WTC11 (cell line): ENCODE results near the gene CEP68. TPM values are rescaled to one million over a fixed set of nuclear protein-coding genes. Genes with fewer than 3 reads are reported as not detected.

ENCODE experiments used
- FOXP1 ChIP-seq: sonication (generic); formaldehyde crosslinking; IDR thresholded peaks from 2 replicates; pipeline ENCODE4 v1.8.0; 2022; ENCODE audit warnings: missing genetic modification reagents, mild to moderate bottlenecking, moderate library complexity, borderline replicate concordance
- IRF2 ChIP-seq: sonication (generic); formaldehyde crosslinking; IDR thresholded peaks from 2 replicates; pipeline ENCODE4 v1.8.0; 2022; ENCODE audit warnings: low read depth, missing genetic modification reagents, borderline replicate concordance
- JUN ChIP-seq: sonication (generic); formaldehyde crosslinking; IDR thresholded peaks from 2 replicates; pipeline ENCODE4 v1.8.0; 2023; ENCODE audit warnings: mild to moderate bottlenecking, missing genetic modification reagents
- SMAD3 ChIP-seq: sonication (generic); formaldehyde crosslinking; IDR thresholded peaks from 2 replicates; pipeline ENCODE4 v1.8.0; 2022; ENCODE audit warnings: missing genetic modification reagents, mild to moderate bottlenecking, borderline replicate concordance
- SOX15 ChIP-seq: fragments of 250-450 bp; sonication (Bioruptor Pico); IDR thresholded peaks from 2 replicates; pipeline ENCODE4 v1.9.0; 2021; ENCODE audit warnings: mild to moderate bottlenecking
- TCF7 ChIP-seq: sonication (generic); formaldehyde crosslinking; IDR thresholded peaks from 2 replicates; pipeline ENCODE4 v1.8.0; 2022; ENCODE audit warnings: mild to moderate bottlenecking, low read depth, missing genetic modification reagents, moderate library complexity
- TEAD4 ChIP-seq: sonication (generic); formaldehyde crosslinking; IDR thresholded peaks from 2 replicates; pipeline ENCODE4 v1.8.0; 2022; ENCODE audit warnings: mild to moderate bottlenecking, missing genetic modification reagents
- ZBTB21 ChIP-seq: sonication (generic); formaldehyde crosslinking; IDR thresholded peaks from 2 replicates; pipeline ENCODE4 v1.8.1; 2023; ENCODE audit warnings: mild to moderate bottlenecking, missing genetic modification reagents, borderline replicate concordance
- ZNF219 ChIP-seq: sonication (generic); formaldehyde crosslinking; IDR thresholded peaks from 2 replicates; pipeline ENCODE4 v1.8.0; 2023; ENCODE audit warnings: missing genetic modification reagents, mild to moderate bottlenecking, borderline replicate concordance
- ZNF263 ChIP-seq: sonication (generic); formaldehyde crosslinking; IDR thresholded peaks from 2 replicates; pipeline ENCODE4 v1.8.1; 2022; ENCODE audit warnings: low read depth, mild to moderate bottlenecking, moderate library complexity, missing genetic modification reagents
- ZNF396 ChIP-seq: fragments of 250-450 bp; sonication (Bioruptor Pico); IDR thresholded peaks from 2 replicates; pipeline ENCODE4 v1.8.0; 2021; ENCODE audit warnings: mild to moderate bottlenecking, moderate library complexity, borderline replicate concordance
- total RNA-seq: library from RNA; stranded (reverse); gene quantifications from 3 replicates; pipeline ENCODE4 v1.2.3, GENCODE V29; 2021
- TF ChIP-seq, protein P1 (sequence below): sonication (generic); formaldehyde crosslinking; IDR thresholded peaks from 2 replicates; pipeline ENCODE4 v1.8.0; 2022; ENCODE audit warnings: mild to moderate bottlenecking, missing genetic modification reagents
- TF ChIP-seq, protein P2 (sequence below): fragments of 250-450 bp; sonication (Bioruptor Pico); IDR thresholded peaks from 2 replicates; pipeline ENCODE4 v1.9.0; 2021; ENCODE audit warnings: mild to moderate bottlenecking, borderline replicate concordance
- TF ChIP-seq, protein P3 (sequence below): fragments of 250-450 bp; sonication (Bioruptor Pico); IDR thresholded peaks from 2 replicates; pipeline ENCODE4 v1.8.0; 2021; ENCODE audit warnings: mild to moderate bottlenecking
- TF ChIP-seq, protein P4 (sequence below): sonication (generic); formaldehyde crosslinking; IDR thresholded peaks from 2 replicates; pipeline ENCODE4 v1.8.0; 2023; ENCODE audit warnings: mild to moderate bottlenecking, missing genetic modification reagents
- TF ChIP-seq, protein P5 (sequence below): sonication (generic); formaldehyde crosslinking; IDR thresholded peaks from 2 replicates; pipeline ENCODE4 v1.8.1; 2022; ENCODE audit warnings: mild to moderate bottlenecking, missing genetic modification reagents, moderate library complexity, borderline replicate concordance
- TF ChIP-seq, protein P6 (sequence below): sonication (generic); formaldehyde crosslinking; IDR thresholded peaks from 2 replicates; pipeline ENCODE4 v1.8.1; 2022; ENCODE audit warnings: low read depth, missing genetic modification reagents, borderline replicate concordance
- TF ChIP-seq, protein P7 (sequence below): fragments of 250-450 bp; sonication (Bioruptor Pico); IDR thresholded peaks from 2 replicates; pipeline ENCODE4 v1.9.0; 2021; ENCODE audit warnings: mild to moderate bottlenecking
- TF ChIP-seq, protein P8 (sequence below): sonication (generic); formaldehyde crosslinking; IDR thresholded peaks from 2 replicates; pipeline ENCODE4 v1.8.0; 2022; ENCODE audit warnings: mild to moderate bottlenecking, missing genetic modification reagents
- TF ChIP-seq, protein P9 (sequence below): sonication (generic); formaldehyde crosslinking; conservative IDR thresholded peaks from 2 replicates; pipeline ENCODE4 v1.8.1; 2022; ENCODE audit warnings: mild to moderate bottlenecking, missing genetic modification reagents
- TF ChIP-seq, protein P10 (sequence below): sonication (generic); formaldehyde crosslinking; IDR thresholded peaks from 2 replicates; pipeline ENCODE4 v1.8.0; 2022; ENCODE audit warnings: mild to moderate bottlenecking, missing genetic modification reagents

The CEP68 gene
- total RNA-seq, 1 experiment from 2014 or later: 16.7 TPM

DNA sequence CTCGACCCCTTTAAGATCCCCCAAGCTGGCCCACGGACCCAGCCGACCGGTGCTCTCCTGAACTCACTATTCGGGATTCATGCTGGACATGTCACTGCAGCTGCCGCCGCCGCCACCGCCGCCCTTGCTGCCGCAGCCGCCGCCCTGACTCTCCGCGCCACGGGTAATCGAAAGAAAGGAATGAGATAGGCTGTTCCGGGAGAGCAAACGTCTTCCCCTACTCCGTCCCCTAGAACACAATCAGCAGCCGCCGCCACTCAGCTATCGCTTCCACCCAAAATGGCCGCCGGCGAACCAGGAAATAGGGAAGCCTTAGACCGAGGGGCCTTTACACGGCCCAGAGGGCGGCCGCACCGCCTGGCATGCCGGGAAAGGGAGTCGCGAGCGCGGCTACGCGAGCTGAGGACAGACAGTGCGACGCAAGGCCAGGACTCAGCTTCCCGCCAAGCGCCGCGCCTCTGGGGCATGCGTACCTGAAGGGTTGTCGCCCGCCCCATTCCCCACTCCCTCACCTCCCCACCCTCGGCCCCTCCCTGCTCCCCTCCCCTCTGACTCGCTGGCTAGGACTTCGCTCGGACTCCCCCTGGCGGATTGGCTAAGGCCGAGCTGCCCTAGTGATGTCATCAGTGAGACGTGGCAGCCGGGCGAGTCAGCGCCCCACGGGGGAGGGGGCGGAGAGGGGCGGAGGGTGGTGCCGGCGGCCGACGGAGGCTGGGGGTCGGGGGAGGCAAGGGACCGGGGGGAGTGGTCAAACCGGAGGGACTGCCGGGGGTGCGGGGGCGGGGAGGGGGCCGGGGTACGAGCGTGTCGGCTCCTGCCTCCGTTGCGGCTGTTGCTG is 73.8 kb downstream of the CEP68 start, which contains the start of gene RAB1A (continued):
- TF ChIP-seq, protein P1, sequence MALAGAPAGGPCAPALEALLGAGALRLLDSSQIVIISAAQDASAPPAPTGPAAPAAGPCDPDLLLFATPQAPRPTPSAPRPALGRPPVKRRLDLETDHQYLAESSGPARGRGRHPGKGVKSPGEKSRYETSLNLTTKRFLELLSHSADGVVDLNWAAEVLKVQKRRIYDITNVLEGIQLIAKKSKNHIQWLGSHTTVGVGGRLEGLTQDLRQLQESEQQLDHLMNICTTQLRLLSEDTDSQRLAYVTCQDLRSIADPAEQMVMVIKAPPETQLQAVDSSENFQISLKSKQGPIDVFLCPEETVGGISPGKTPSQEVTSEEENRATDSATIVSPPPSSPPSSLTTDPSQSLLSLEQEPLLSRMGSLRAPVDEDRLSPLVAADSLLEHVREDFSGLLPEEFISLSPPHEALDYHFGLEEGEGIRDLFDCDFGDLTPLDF (CRISPR knock-in tag): no peak
- TF ChIP-seq IRF2 (CRISPR knock-in tag): no peak
- TF ChIP-seq, protein P2, sequence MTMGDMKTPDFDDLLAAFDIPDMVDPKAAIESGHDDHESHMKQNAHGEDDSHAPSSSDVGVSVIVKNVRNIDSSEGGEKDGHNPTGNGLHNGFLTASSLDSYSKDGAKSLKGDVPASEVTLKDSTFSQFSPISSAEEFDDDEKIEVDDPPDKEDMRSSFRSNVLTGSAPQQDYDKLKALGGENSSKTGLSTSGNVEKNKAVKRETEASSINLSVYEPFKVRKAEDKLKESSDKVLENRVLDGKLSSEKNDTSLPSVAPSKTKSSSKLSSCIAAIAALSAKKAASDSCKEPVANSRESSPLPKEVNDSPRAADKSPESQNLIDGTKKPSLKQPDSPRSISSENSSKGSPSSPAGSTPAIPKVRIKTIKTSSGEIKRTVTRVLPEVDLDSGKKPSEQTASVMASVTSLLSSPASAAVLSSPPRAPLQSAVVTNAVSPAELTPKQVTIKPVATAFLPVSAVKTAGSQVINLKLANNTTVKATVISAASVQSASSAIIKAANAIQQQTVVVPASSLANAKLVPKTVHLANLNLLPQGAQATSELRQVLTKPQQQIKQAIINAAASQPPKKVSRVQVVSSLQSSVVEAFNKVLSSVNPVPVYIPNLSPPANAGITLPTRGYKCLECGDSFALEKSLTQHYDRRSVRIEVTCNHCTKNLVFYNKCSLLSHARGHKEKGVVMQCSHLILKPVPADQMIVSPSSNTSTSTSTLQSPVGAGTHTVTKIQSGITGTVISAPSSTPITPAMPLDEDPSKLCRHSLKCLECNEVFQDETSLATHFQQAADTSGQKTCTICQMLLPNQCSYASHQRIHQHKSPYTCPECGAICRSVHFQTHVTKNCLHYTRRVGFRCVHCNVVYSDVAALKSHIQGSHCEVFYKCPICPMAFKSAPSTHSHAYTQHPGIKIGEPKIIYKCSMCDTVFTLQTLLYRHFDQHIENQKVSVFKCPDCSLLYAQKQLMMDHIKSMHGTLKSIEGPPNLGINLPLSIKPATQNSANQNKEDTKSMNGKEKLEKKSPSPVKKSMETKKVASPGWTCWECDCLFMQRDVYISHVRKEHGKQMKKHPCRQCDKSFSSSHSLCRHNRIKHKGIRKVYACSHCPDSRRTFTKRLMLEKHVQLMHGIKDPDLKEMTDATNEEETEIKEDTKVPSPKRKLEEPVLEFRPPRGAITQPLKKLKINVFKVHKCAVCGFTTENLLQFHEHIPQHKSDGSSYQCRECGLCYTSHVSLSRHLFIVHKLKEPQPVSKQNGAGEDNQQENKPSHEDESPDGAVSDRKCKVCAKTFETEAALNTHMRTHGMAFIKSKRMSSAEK (CRISPR knock-in tag): no peak
- TF ChIP-seq, protein P3, sequence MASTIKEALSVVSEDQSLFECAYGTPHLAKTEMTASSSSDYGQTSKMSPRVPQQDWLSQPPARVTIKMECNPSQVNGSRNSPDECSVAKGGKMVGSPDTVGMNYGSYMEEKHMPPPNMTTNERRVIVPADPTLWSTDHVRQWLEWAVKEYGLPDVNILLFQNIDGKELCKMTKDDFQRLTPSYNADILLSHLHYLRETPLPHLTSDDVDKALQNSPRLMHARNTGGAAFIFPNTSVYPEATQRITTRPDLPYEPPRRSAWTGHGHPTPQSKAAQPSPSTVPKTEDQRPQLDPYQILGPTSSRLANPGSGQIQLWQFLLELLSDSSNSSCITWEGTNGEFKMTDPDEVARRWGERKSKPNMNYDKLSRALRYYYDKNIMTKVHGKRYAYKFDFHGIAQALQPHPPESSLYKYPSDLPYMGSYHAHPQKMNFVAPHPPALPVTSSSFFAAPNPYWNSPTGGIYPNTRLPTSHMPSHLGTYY (CRISPR knock-in tag): no peak
- TF ChIP-seq, protein P4, sequence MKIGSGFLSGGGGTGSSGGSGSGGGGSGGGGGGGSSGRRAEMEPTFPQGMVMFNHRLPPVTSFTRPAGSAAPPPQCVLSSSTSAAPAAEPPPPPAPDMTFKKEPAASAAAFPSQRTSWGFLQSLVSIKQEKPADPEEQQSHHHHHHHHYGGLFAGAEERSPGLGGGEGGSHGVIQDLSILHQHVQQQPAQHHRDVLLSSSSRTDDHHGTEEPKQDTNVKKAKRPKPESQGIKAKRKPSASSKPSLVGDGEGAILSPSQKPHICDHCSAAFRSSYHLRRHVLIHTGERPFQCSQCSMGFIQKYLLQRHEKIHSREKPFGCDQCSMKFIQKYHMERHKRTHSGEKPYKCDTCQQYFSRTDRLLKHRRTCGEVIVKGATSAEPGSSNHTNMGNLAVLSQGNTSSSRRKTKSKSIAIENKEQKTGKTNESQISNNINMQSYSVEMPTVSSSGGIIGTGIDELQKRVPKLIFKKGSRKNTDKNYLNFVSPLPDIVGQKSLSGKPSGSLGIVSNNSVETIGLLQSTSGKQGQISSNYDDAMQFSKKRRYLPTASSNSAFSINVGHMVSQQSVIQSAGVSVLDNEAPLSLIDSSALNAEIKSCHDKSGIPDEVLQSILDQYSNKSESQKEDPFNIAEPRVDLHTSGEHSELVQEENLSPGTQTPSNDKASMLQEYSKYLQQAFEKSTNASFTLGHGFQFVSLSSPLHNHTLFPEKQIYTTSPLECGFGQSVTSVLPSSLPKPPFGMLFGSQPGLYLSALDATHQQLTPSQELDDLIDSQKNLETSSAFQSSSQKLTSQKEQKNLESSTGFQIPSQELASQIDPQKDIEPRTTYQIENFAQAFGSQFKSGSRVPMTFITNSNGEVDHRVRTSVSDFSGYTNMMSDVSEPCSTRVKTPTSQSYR (CRISPR knock-in tag): no peak
- TF ChIP-seq JUN: no peak
- TF ChIP-seq, protein P5, sequence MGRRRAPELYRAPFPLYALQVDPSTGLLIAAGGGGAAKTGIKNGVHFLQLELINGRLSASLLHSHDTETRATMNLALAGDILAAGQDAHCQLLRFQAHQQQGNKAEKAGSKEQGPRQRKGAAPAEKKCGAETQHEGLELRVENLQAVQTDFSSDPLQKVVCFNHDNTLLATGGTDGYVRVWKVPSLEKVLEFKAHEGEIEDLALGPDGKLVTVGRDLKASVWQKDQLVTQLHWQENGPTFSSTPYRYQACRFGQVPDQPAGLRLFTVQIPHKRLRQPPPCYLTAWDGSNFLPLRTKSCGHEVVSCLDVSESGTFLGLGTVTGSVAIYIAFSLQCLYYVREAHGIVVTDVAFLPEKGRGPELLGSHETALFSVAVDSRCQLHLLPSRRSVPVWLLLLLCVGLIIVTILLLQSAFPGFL: no peak
- no peak for TF ChIP-seq SMAD3 (CRISPR knock-in tag)
- TF ChIP-seq TCF7 (CRISPR knock-in tag): no peak
- no peak for TF ChIP-seq ZNF263 (CRISPR knock-in tag)
- TF ChIP-seq, protein P6, sequence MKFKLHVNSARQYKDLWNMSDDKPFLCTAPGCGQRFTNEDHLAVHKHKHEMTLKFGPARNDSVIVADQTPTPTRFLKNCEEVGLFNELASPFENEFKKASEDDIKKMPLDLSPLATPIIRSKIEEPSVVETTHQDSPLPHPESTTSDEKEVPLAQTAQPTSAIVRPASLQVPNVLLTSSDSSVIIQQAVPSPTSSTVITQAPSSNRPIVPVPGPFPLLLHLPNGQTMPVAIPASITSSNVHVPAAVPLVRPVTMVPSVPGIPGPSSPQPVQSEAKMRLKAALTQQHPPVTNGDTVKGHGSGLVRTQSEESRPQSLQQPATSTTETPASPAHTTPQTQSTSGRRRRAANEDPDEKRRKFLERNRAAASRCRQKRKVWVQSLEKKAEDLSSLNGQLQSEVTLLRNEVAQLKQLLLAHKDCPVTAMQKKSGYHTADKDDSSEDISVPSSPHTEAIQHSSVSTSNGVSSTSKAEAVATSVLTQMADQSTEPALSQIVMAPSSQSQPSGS (CRISPR knock-in tag): no peak
- no peak for TF ChIP-seq ZBTB21 (CRISPR knock-in tag)
- no peak for TF ChIP-seq TEAD4 (CRISPR knock-in tag)
- TF ChIP-seq, protein P7, sequence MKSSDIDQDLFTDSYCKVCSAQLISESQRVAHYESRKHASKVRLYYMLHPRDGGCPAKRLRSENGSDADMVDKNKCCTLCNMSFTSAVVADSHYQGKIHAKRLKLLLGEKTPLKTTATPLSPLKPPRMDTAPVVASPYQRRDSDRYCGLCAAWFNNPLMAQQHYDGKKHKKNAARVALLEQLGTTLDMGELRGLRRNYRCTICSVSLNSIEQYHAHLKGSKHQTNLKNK (CRISPR knock-in tag): no peak
- TF ChIP-seq FOXP1 (CRISPR knock-in tag): no peak
- no peak for TF ChIP-seq ZNF219 (CRISPR knock-in tag)
- TF ChIP-seq, protein P8, sequence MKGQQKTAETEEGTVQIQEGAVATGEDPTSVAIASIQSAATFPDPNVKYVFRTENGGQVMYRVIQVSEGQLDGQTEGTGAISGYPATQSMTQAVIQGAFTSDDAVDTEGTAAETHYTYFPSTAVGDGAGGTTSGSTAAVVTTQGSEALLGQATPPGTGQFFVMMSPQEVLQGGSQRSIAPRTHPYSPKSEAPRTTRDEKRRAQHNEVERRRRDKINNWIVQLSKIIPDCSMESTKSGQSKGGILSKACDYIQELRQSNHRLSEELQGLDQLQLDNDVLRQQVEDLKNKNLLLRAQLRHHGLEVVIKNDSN: no peak
- TF ChIP-seq SOX15 (CRISPR knock-in tag): no peak
- TF ChIP-seq, protein P9, sequence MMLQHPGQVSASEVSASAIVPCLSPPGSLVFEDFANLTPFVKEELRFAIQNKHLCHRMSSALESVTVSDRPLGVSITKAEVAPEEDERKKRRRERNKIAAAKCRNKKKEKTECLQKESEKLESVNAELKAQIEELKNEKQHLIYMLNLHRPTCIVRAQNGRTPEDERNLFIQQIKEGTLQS (CRISPR knock-in tag): no peak
- no peak for TF ChIP-seq ZNF396 (CRISPR knock-in tag)
- TF ChIP-seq, protein P10, sequence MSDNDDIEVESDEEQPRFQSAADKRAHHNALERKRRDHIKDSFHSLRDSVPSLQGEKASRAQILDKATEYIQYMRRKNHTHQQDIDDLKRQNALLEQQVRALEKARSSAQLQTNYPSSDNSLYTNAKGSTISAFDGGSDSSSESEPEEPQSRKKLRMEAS (CRISPR knock-in tag): 0 out of 2 replicates have a peak, but pooled peaks have one; percentile 36
